Measurements from ENCODE around the gene ZCCHC2.

DNA sequence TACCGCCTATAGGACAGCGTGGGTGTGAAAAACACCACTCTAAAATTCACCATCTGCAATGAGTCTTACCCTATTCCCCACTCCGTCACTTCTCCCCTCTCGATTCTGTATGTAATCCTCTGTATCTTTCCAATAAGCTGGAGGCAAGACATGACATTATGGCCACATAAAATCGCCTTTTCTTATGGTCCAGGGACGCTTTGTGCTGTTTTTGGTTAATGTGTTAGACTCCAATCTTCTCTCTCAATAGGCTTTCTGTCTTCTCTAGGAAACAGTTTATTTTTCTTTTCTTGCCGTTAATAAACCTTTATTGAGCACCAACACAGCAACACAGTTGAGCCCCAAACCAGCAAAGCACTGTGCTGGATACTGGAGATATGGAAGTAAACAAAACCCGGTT is 37.9 kb upstream of the ZCCHC2 start:
- TF ChIP-seq, protein P1, sequence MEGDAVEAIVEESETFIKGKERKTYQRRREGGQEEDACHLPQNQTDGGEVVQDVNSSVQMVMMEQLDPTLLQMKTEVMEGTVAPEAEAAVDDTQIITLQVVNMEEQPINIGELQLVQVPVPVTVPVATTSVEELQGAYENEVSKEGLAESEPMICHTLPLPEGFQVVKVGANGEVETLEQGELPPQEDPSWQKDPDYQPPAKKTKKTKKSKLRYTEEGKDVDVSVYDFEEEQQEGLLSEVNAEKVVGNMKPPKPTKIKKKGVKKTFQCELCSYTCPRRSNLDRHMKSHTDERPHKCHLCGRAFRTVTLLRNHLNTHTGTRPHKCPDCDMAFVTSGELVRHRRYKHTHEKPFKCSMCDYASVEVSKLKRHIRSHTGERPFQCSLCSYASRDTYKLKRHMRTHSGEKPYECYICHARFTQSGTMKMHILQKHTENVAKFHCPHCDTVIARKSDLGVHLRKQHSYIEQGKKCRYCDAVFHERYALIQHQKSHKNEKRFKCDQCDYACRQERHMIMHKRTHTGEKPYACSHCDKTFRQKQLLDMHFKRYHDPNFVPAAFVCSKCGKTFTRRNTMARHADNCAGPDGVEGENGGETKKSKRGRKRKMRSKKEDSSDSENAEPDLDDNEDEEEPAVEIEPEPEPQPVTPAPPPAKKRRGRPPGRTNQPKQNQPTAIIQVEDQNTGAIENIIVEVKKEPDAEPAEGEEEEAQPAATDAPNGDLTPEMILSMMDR (optimal IDR thresholded peaks at IDR 0.05 in 1 of 3, IDR thresholded peaks at IDR 0.05 in 1 of 3, conservative IDR thresholded peaks at IDR 0.05 in 1 of 3; ENCODE audit: extremely low read depth in 1 of 3, insufficient read depth in 2 of 3, low read length in 3 of 3), result no peak
- no peak for TF ChIP-seq EZH2 (IDR thresholded peaks at IDR 0.05; ENCODE audit: low read length)
